ENCODE results near the gene WBP1L. TPM values are rescaled to one million over a fixed set of nuclear protein-coding genes. Genes with fewer than 3 reads are reported as not detected.

The WBP1L gene
- polyA plus RNA-seq, 1 experiment: 27.6 TPM

DNA sequence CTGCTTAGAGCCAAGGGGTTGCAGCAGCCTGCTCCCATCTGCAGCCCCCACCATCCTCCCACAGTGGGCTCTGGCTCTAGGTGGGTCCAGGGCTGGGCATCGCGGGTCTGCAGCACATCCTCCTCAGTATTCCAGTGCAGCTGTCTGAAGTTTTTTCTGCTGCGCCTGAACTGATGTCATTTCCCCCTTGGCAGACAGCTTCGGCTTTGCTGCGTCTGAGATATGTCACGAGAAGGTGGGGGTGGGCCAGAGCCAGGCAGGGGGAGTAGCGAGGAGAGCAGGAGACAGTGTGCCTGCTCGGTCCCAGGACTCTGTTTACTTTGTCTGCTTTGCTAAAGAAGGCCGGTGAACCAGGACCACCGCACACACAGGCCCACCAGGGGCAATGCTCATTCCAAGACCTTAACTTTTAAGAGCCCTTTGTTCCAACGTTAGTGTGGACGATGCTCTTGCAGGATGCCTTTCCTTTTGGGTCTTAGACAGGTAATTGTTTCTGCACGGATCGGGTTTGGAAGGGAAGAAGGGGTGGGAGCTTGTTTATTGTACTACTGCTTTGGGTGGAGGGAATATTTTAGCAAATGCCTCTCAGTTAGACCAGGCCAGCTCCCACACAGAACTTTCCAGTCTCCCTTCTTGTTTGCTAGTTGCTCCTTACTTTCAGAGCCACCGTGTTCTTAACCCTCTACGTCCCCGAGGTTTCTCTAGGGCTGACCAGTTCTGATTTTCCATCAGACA is 32.4 kb downstream of the WBP1L start:
- ChIA-PET POLR2A (interaction anchor here (1.3 to 1.7 kb wide), 2 partner anchors 11 to 23 kb away, joined by 6 to 7 read pairs; no protein-coding TSS in a partner anchor), CTCF (interaction anchor here (1.2 to 1.5 kb wide), 2 partner anchors 11 to 23 kb away, joined by 3 to 6 read pairs; no protein-coding TSS in a partner anchor)
- no peaks in the 10 kb centered on the region for H3K9me3 ChIP-seq (ENCODE audit: control insufficient read depth, insufficient read depth, low read length)
- TF ChIP-seq, protein P1, sequence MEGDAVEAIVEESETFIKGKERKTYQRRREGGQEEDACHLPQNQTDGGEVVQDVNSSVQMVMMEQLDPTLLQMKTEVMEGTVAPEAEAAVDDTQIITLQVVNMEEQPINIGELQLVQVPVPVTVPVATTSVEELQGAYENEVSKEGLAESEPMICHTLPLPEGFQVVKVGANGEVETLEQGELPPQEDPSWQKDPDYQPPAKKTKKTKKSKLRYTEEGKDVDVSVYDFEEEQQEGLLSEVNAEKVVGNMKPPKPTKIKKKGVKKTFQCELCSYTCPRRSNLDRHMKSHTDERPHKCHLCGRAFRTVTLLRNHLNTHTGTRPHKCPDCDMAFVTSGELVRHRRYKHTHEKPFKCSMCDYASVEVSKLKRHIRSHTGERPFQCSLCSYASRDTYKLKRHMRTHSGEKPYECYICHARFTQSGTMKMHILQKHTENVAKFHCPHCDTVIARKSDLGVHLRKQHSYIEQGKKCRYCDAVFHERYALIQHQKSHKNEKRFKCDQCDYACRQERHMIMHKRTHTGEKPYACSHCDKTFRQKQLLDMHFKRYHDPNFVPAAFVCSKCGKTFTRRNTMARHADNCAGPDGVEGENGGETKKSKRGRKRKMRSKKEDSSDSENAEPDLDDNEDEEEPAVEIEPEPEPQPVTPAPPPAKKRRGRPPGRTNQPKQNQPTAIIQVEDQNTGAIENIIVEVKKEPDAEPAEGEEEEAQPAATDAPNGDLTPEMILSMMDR (IDR thresholded peaks at IDR 0.05; ENCODE audit: low read depth, low read length): no peak
- DNase-seq (ENCODE audit: low read depth, low spot score): peak; percentile 36
- H3K4me3 ChIP-seq (ENCODE audit: low read depth, low read length): peak overlapping the region; percentile 51
- H3K27ac ChIP-seq (ENCODE audit: low read depth, low read length): peak overlapping the region; percentile 65
- H3K27me3 ChIP-seq (ENCODE audit: control insufficient read depth, insufficient read depth, low read length): no peaks in the 10 kb centered on the region

DNA sequence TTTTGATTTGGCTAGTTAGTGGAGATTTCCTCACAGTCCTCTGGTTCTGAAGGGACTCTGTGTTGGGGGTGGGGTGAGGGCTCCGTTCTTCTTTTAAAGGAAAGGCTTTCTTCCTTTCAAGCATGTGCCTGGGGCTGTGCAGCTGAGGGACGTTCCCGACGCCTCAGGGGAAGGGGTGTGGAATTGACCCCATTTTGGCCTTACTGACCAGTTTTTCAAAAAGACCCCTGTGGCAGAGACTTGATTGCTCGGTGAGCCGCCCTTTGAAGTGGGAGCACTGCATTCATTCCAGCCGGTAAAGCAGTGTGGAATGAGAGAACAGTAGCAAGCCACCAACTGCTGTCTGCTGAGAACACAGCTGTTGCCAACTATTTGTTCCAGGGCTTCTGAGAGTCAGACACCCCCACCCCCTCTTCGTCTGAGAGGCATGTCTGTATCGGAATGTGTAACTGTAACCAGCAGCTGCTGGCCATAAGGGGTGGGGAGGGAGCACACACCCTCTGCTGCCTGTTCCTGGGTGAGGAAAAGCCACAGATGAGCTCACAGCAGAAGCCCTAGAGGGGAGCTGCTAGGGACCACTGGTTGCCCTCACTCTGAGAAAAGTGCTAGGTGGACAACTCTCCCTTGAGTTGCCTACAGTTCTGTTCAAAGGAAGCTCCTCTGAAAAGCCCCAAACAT is 33.2 kb downstream of the WBP1L start:
- Histone ChIP-seq H3K27me3 (ENCODE audit: control insufficient read depth, insufficient read depth, low read length) (no peaks in the 10 kb centered on the region), H3K4me3 (ENCODE audit: low read depth, low read length) (peak overlapping the region; percentile 51), H3K27ac (ENCODE audit: low read depth, low read length) (peak overlapping the region; percentile 65), H3K9me3 (ENCODE audit: control insufficient read depth, insufficient read depth, low read length) (no peaks in the 10 kb centered on the region)
- TF ChIP-seq, protein P1 (IDR thresholded peaks at IDR 0.05; ENCODE audit: low read depth, low read length): no peak
- CTCF ChIA-PET: interaction anchor here (1.2 to 1.6 kb wide), 2 partner anchors 12 to 24 kb away, joined by 3 to 11 read pairs; no protein-coding TSS in a partner anchor
- POLR2A ChIA-PET: interaction anchor here (0.9 to 1.3 kb wide), 4 partner anchors 12 to 50 kb away, joined by 3 to 7 read pairs (median 5); no protein-coding TSS in a partner anchor
- DNase-seq (ENCODE audit: low read depth, low spot score): peak; percentile 91

DNA sequence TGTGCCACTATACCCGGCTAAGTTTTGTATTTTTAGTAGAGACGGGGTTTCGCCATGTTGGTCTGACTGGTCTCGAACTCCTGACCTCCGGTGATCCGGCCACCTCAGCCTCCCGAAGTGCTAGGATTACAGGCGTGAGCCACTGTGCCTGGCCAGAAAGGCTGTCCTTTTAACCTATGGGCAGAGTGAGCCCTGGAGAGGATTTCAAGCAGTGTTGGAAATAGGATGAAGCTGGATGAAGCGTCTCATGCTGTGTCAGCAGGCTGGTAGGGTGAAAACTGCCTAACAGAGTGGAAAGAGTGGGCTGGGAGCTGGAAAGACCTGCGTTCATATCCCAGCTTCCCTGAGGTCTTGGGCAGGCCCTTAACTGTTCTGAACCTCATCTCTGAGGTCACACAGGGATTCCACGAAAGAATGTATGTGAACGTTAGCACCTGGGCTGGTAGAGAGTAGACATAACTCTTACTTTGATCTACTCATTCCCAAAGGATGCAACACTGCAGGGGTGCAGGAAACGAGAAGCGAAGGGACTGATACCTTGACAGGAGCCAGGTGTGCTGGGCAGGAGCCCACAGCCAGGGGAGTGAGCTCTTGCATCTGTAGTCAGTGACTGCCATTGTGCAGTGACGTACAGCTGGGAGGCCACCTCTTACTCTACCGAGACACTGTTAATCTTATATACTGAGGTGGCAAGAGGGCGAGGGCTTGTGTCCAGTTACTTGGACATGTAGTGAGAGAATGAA is 34.1 kb downstream of the WBP1L start:
- POLR2A ChIA-PET: interaction anchor here (0.9 to 1.3 kb wide), 4 partner anchors 13 to 51 kb away, joined by 3 to 7 read pairs (median 5); no protein-coding TSS in a partner anchor
- TF ChIP-seq, protein P1 (IDR thresholded peaks at IDR 0.05; ENCODE audit: low read depth, low read length): no peak

DNA sequence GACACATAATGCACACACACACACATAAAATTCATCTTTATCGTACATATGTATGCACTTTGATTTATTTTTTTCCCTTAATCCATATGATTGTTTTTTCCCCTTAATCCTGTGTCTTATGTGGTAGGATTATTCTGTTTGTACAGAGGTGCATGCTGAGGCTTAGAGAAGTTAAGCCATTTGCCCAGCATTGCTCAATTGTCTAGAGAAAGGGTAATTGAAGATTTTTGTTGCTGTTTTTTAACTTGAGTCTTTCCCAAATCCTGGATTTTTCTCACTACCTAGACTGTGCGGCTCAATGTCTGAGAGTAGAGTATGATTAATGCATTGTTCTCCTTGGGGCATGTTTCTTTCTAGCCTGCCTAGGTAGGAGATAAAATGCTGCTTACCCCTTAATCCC is 35.0 kb downstream of the WBP1L start:
- Histone ChIP-seq H3K9me3 (ENCODE audit: control insufficient read depth, insufficient read depth, low read length) (no peaks in the 10 kb centered on the region), H3K27me3 (ENCODE audit: control insufficient read depth, insufficient read depth, low read length) (no peaks in the 10 kb centered on the region), H3K4me3 (ENCODE audit: low read depth, low read length) (no peak overlapping the region), H3K27ac (ENCODE audit: low read depth, low read length) (no peak overlapping the region)
- POLR2A ChIA-PET: interaction anchor here (0.5 kb wide), 1 partner anchor 103 kb away, joined by 3 read pairs; no protein-coding TSS in a partner anchor
- DNase-seq (ENCODE audit: low read depth, low spot score): no peak
- TF ChIP-seq, protein P1 (IDR thresholded peaks at IDR 0.05; ENCODE audit: low read depth, low read length): no peak
- CTCF ChIA-PET: no interaction called here

More for the DNA sequence above, 34.1 kb downstream of the WBP1L start:
- CTCF ChIA-PET: interaction anchor here (0.5 to 1.6 kb wide), 3 partner anchors 13 to 65 kb away, joined by 3 to 11 read pairs (median 11); no protein-coding TSS in a partner anchor
- no peak for DNase-seq (ENCODE audit: low read depth, low spot score)
- Histone ChIP-seq H3K27me3 (ENCODE audit: control insufficient read depth, insufficient read depth, low read length) (no peaks in the 10 kb centered on the region), H3K4me3 (ENCODE audit: low read depth, low read length) (no peak overlapping the region), H3K27ac (ENCODE audit: low read depth, low read length) (no peak overlapping the region), H3K9me3 (ENCODE audit: control insufficient read depth, insufficient read depth, low read length) (no peaks in the 10 kb centered on the region)
